Colonic mucosa (tissue), 4 donors: ENCODE measurements around the gene ITGAE. TPM values are rescaled to one million over a fixed set of nuclear protein-coding genes. Genes with fewer than 3 reads are reported as not detected.

ENCODE experiments used
- DNase-seq: peaks from one replicate; pipeline ENCODE4 v3.0.0-alpha.2; 2020
- H3K27ac ChIP-seq: fragments of 200-600 bp; one replicate; pipeline ENCODE4 v1.8.0; 2021
- H3K27me3 ChIP-seq: fragments of 200-600 bp; one replicate; pipeline ENCODE4 v1.8.0; 2021
- H3K36me3 ChIP-seq: fragments of 200-600 bp; one replicate; pipeline ENCODE4 v1.8.0; 2021
- H3K4me1 ChIP-seq: fragments of 200-600 bp; one replicate; pipeline ENCODE4 v1.8.0; 2021; ENCODE audit warnings: mild to moderate bottlenecking
- H3K4me3 ChIP-seq: fragments of 200-600 bp; one replicate; pipeline ENCODE4 v1.8.0; 2021
- H3K9ac ChIP-seq, 2 donors: one replicate each; pipeline ENCODE4 v1.7.0; 2013; ENCODE audit warnings: control low read depth in 2 of 2, low read depth in 2 of 2, low read length in 2 of 2
- H3K9me3 ChIP-seq: fragments of 200-600 bp; one replicate; pipeline ENCODE4 v1.8.0; 2021
- intact Hi-C: fragments of 100-400 bp; cut with DNase I; formaldehyde crosslinking; loops from one replicate; pipeline ENCODE4 v1.14.1; 2022
- total RNA-seq, 2 donors: library from RNA; stranded (reverse); fragmentation: NEBNext Ultra II Directional in 1 of 2; extraction: Animal tissue kit (Norgen Biotek cat#: 25700) in 1 of 2; gene quantifications; one replicate each; pipeline ENCODE4 v1.2.1, GENCODE V29; 2021
- TF ChIP-seq, protein P1 (sequence below): fragments of 200-600 bp; IDR thresholded peaks from one replicate; pipeline ENCODE4 v1.8.0; 2022; ENCODE audit warnings: antibody characterized with exemption, mild to moderate bottlenecking
- donor health status: healthy.
- donor health status: DM: no; HTN: no; CAD: no.
- donor health status: DM: no; HTN: no; CAD: no.

Gene ITGAE
- total RNA-seq, 2 donors from 2014 or later = 14.7 to 14.9 TPM

GRCh38 chr17:3682033-3682432 is 119.0 kb downstream of the ITGAE start:
- Histone ChIP-seq H3K4me1 (no peaks in the 10 kb centered on the region), H3K27ac (no peak overlapping the region), H3K9ac (no peak overlapping the region), H3K9me3 (no peaks in the 10 kb centered on the region), H3K4me3 (no peak overlapping the region), H3K36me3 (no peaks in the 10 kb centered on the region), H3K27me3 (peaks cover 9% of the 10 kb centered on the region)
- no peak for DNase-seq
- TF ChIP-seq, protein P1, sequence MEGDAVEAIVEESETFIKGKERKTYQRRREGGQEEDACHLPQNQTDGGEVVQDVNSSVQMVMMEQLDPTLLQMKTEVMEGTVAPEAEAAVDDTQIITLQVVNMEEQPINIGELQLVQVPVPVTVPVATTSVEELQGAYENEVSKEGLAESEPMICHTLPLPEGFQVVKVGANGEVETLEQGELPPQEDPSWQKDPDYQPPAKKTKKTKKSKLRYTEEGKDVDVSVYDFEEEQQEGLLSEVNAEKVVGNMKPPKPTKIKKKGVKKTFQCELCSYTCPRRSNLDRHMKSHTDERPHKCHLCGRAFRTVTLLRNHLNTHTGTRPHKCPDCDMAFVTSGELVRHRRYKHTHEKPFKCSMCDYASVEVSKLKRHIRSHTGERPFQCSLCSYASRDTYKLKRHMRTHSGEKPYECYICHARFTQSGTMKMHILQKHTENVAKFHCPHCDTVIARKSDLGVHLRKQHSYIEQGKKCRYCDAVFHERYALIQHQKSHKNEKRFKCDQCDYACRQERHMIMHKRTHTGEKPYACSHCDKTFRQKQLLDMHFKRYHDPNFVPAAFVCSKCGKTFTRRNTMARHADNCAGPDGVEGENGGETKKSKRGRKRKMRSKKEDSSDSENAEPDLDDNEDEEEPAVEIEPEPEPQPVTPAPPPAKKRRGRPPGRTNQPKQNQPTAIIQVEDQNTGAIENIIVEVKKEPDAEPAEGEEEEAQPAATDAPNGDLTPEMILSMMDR = no peak
- intact Hi-C loops = no loop called here

DNA sequence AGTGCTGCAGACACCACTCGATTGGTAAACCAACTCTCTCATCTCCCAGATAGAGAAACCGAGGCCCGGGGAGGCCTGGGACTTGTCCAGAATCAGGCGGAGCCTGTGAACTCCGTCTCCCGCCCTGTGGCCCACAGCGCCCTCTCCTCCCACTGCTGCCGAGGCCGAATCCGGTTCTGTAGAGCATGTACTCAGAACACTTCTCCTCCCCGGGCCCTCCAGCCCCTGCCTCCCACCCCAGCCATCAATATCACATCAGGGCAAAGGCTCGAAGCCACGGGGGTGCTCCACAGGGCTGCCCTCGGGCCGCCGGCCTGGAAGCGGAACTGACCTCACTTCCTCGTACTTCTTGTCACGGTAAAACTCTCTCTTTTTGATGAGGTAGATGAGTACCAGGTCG is 119.4 kb downstream of the ITGAE start:
- TF ChIP-seq, protein P1 = no peak
- DNase-seq = no peak
- H3K27me3 ChIP-seq = peaks cover 9% of the 10 kb centered on the region

GRCh38 chr17:3681057-3681456 is 119.9 kb downstream of the ITGAE start:
- Histone ChIP-seq H3K9me3 (no peaks in the 10 kb centered on the region), H3K27ac (no peak overlapping the region), H3K27me3 (peaks cover 9% of the 10 kb centered on the region), H3K9ac (no peak overlapping the region), H3K4me3 (no peak overlapping the region), H3K4me1 (no peaks in the 10 kb centered on the region), H3K36me3 (no peaks in the 10 kb centered on the region)
- intact Hi-C loops = no loop called here
- TF ChIP-seq, protein P1 = no peak
- no peak for DNase-seq

More for the DNA sequence above, 119.4 kb downstream of the ITGAE start:
- H3K9me3 ChIP-seq = no peaks in the 10 kb centered on the region
- H3K4me3 ChIP-seq = no peak overlapping the region
- intact Hi-C loops = no loop called here
- H3K36me3 ChIP-seq = no peaks in the 10 kb centered on the region
- no peak overlapping the region for H3K27ac ChIP-seq
- no peak overlapping the region for H3K9ac ChIP-seq
- H3K4me1 ChIP-seq = no peaks in the 10 kb centered on the region

DNA sequence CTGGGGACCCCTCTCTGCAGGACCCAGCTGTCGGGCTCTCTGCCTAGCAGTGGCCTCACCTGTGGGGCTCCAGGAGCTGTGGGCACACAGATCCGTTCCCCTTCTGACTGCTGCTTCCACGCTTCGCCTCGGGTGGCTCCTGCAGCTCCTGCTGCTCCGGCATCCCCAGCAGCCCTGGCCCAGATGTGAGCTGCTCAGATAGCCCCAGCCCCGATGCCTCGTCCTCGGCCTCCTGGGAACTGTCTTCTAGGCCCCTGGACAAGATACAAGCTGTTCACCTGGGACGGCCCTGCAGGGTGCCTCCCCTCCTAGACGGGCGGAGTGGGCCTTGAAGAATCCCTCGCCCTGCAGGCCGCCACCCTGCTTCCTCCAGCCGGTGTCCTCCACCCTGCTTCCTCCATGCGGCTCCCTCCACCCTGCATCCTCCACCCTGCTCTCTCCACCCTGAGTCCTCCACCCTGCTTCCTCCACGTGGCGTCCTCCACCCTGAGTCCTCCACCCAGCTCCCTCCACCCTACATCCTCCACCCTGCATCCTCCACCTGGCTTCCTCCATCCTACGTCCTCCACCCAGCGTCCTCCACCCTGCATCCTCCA is 121.4 kb downstream of the ITGAE start:
- DNase-seq = no peak
- no peak overlapping the region for H3K4me3 ChIP-seq
- no peaks in the 10 kb centered on the region for H3K9me3 ChIP-seq
- H3K27ac ChIP-seq = no peak overlapping the region
- peaks cover 9% of the 10 kb centered on the region for H3K27me3 ChIP-seq
- H3K4me1 ChIP-seq = no peaks in the 10 kb centered on the region
- H3K36me3 ChIP-seq = no peaks in the 10 kb centered on the region
- no peak overlapping the region for H3K9ac ChIP-seq
- TF ChIP-seq, protein P1 = no peak
- intact Hi-C loops = no loop called here

- TF ChIP-seq, protein P1 = no peak
- no peaks in the 10 kb centered on the region for H3K36me3 ChIP-seq
- H3K27ac ChIP-seq = no peak overlapping the region
- no peak overlapping the region for H3K4me3 ChIP-seq
- no peaks in the 10 kb centered on the region for H3K9me3 ChIP-seq
- H3K9ac ChIP-seq = no peak overlapping the region
- H3K27me3 ChIP-seq = peaks cover 3% of the 10 kb centered on the region
- DNase-seq = no peak
- intact Hi-C loops = no loop called here
- H3K4me1 ChIP-seq = no peaks in the 10 kb centered on the region
These were observed 122.0 kb downstream of the ITGAE start for GRCh38 chr17:3678821-3679530.
